ENCODE results near the gene SPATA2L. TPM values are rescaled to one million over a fixed set of nuclear protein-coding genes. Genes with fewer than 3 reads are reported as not detected.
"Not testable (repeated sequence)": the region's sequence is repeated elsewhere in the genome, so short reads cannot be mapped to it uniquely, and the experiment has no call there.

The SPATA2L gene
- total RNA-seq, 2 donors from 2014 or later = 7.9 to 13.0 TPM

GRCh38 chr16:89710709-89711564 lies 9.4 kb upstream of the SPATA2L start:
- DNase-seq (ENCODE audit: low spot score) = peak; percentile 81
- intact Hi-C loops (cut with DNase I) = no loop called here

- no peak for DNase-seq (ENCODE audit: low spot score)
- intact Hi-C loops (cut with DNase I) = loop anchor here (5.0 to 10.0 kb wide), 2 partner anchors 82 to 85 kb away; no protein-coding TSS in a partner anchor
These were observed 8.4 kb upstream of the SPATA2L start for GRCh38 chr16:89709716-89710432.

GRCh38 chr16:89709166-89709565 lies 7.7 kb upstream of the SPATA2L start:
- intact Hi-C loops (cut with DNase I) = loop anchor here (5.0 to 10.0 kb wide), 2 partner anchors 83 to 86 kb away; no protein-coding TSS in a partner anchor
- DNase-seq (ENCODE audit: low spot score) = no peak

GRCh38 chr16:89708481-89708931 lies 7.0 kb upstream of the SPATA2L start:
- intact Hi-C loops (cut with DNase I) = loop anchor here (5.0 to 10.0 kb wide), 2 partner anchors 84 to 86 kb away; no protein-coding TSS in a partner anchor
- no peak for DNase-seq (ENCODE audit: low spot score)

- intact Hi-C loops (cut with DNase I) = loop anchor here (5.0 to 10.0 kb wide), 2 partner anchors 85 to 87 kb away; no protein-coding TSS in a partner anchor
- DNase-seq (ENCODE audit: low spot score) = no peak
These were observed 6.2 kb upstream of the SPATA2L start for GRCh38 chr16:89707695-89708094.

- no peak for DNase-seq (ENCODE audit: low spot score)
- intact Hi-C loops (cut with DNase I) = loop anchor here (5.0 to 10.0 kb wide), 2 partner anchors 86 to 88 kb away; no protein-coding TSS in a partner anchor
These were observed 5.2 kb upstream of the SPATA2L start for GRCh38 chr16:89706518-89707260.

- no peak for DNase-seq (ENCODE audit: low spot score)
- intact Hi-C loops (cut with DNase I) = loop anchor here (5.0 to 10.0 kb wide), 2 partner anchors 87 to 90 kb away; no protein-coding TSS in a partner anchor
These were observed 3.5 kb upstream of the SPATA2L start for GRCh38 chr16:89705006-89705405.

- DNase-seq (ENCODE audit: low spot score) = no peak
- intact Hi-C loops (cut with DNase I) = loop anchor here in 1 of 2 donors (10.0 kb wide), 1 partner anchor 91 kb away; no protein-coding TSS in a partner anchor
These were observed 2.8 kb upstream of the SPATA2L start for GRCh38 chr16:89704281-89704680.

- intact Hi-C loops (cut with DNase I) = loop anchor here in 1 of 2 donors (10.0 kb wide), 1 partner anchor 94 kb away; no protein-coding TSS in a partner anchor
- DNase-seq (ENCODE audit: low spot score) = no peak
These were observed 668 bp downstream of the SPATA2L start for GRCh38 chr16:89700649-89701424.

- intact Hi-C loops (cut with DNase I) = loop anchor here in 1 of 2 donors (10.0 kb wide), 1 partner anchor 95 kb away; no protein-coding TSS in a partner anchor
- peak; percentile 99 for DNase-seq (ENCODE audit: low spot score)
These were observed 1.3 kb downstream of the SPATA2L start for GRCh38 chr16:89700100-89700648.

- intact Hi-C loops (cut with DNase I) = loop anchor here in 1 of 2 donors (10.0 kb wide), 1 partner anchor 95 kb away; no protein-coding TSS in a partner anchor
- DNase-seq (ENCODE audit: low spot score) = not testable (repeated sequence)
These were observed 1.8 kb downstream of the SPATA2L start for GRCh38 chr16:89699629-89700099.

GRCh38 chr16:89698717-89699116 lies 2.8 kb downstream of the SPATA2L start:
- intact Hi-C loops (cut with DNase I) = not testable (repeated sequence)

GRCh38 chr16:89697616-89698331 lies 3.7 kb downstream of the SPATA2L start:
- no peak for DNase-seq (ENCODE audit: low spot score)
- intact Hi-C loops (cut with DNase I) = no loop called here

More at GRCh38 chr16:89698717-89699116, 2.8 kb downstream of the SPATA2L start:
- not testable (repeated sequence) for DNase-seq (ENCODE audit: low spot score)

GRCh38 chr16:89697161-89697615 lies 4.3 kb downstream of the SPATA2L start:
- peak; percentile 82 for DNase-seq (ENCODE audit: low spot score)

GRCh38 chr16:89696670-89697128 lies 4.8 kb downstream of the SPATA2L start:
- intact Hi-C loops (cut with DNase I) = no loop called here
- no peak for DNase-seq (ENCODE audit: low spot score)

More at GRCh38 chr16:89697161-89697615, 4.3 kb downstream of the SPATA2L start:
- intact Hi-C loops (cut with DNase I) = no loop called here

GRCh38 chr16:89695875-89696669 lies 5.4 kb downstream of the SPATA2L start:
- intact Hi-C loops (cut with DNase I) = no loop called here
- no peak for DNase-seq (ENCODE audit: low spot score)
